ENCODE measurements around the gene PRSS36. TPM values are rescaled to one million over a fixed set of nuclear protein-coding genes. Genes with fewer than 3 reads are reported as not detected.

Gene PRSS36
- total and polyA plus RNA-seq, 2 of the 4 experiments (the other 2 are of a cell fraction): 0.18 to 0.55 TPM

GRCh38 chr16:31113121-31114120 is 36.4 kb downstream of the PRSS36 start:
- Histone ChIP-seq H2BK20ac (ENCODE audit: low read depth, low read length) (no peak overlapping the region), H3K9me1 (ENCODE audit: insufficient read depth, low read length) (peaks cover 11% of the 10 kb centered on the region; the same call in 1 of the 2 replicates), H2BK5ac (ENCODE audit: low read depth, low read length, poor library complexity, severe bottlenecking) (no peak overlapping the region), H4K91ac (ENCODE audit: insufficient read depth, low read depth, low read length) (no peak overlapping the region), H3K4me1 (ENCODE audit: control insufficient read depth, insufficient read depth, low read length) (0 out of 2 replicates have a peak, but pooled peaks cover 3% of the 10 kb centered on the region), H3K4me3 (ENCODE audit: insufficient read depth, low read depth, low read length) (no peak overlapping the region), H4K20me1 (ENCODE audit: insufficient read depth, low read length) (peaks cover 5% of the 10 kb centered on the region; the same call in 1 of the 2 replicates), H3K18ac (ENCODE audit: low read depth, low read length) (no peak overlapping the region), H3K9me3 (ENCODE audit: control insufficient read depth, insufficient read depth, low read length) (no peaks in the 10 kb centered on the region), H2BK15ac (ENCODE audit: low read depth, low read length) (no peak overlapping the region), H3K36me3 (ENCODE audit: control insufficient read depth, insufficient read depth, low read length) (peaks cover 40% of the 10 kb centered on the region), H3K4ac (ENCODE audit: low read depth, low read length) (no peak overlapping the region), H3K79me1 (ENCODE audit: low read depth in 1 of 2, low read length in 2 of 2) (peaks cover 27 to 54% of the 10 kb centered on the region in 2 experiments), H2BK120ac (ENCODE audit: low read depth, low read length) (no peak overlapping the region), H3K56ac (ENCODE audit: extremely low read depth, insufficient read depth, low read length) (no peak overlapping the region), H2AFZ (replicated peaks; ENCODE audit: low read length, poor library complexity) (no peak overlapping the region), H2AK9ac (replicated peaks; ENCODE audit: low read depth, low read length, poor library complexity) (no peak overlapping the region), H2AK5ac (ENCODE audit: low read depth, low read length) (no peak overlapping the region), H4K8ac (ENCODE audit: low read depth in 2 of 2, low read length in 2 of 2) (no peak overlapping the region), H3K23ac (ENCODE audit: low read depth, low read length) (no peak overlapping the region), H3K4me2 (ENCODE audit: low read depth, low read length) (no peak overlapping the region), H3K27me3 (ENCODE audit: control insufficient read depth, insufficient read depth, low read length) (no peaks in the 10 kb centered on the region), H3K9ac (ENCODE audit: low read depth, low read length) (no peak overlapping the region), H3K14ac (replicated peaks; ENCODE audit: low read depth, low read length) (no peak overlapping the region), H3K27ac (ENCODE audit: insufficient read depth, low read length) (no peak overlapping the region), H4K5ac (ENCODE audit: low read depth, low read length) (no peak overlapping the region)
- dilution Hi-C loops (cut with HindIII; ENCODE audit: low sequenced_read_pairs, unreplicated experiment): no loop called here
- intact Hi-C loops (cut with micrococcal nuclease): no loop called here
- BruUV-seq (replicated peaks): no TSS peak
- ChIA-PET POLR2A (ENCODE audit: unreplicated experiment) (interaction anchor here (0.6 kb wide), 2 partner anchors 53 to 785 kb away, joined by 3 to 4 read pairs; no protein-coding TSS in a partner anchor), CTCF (no interaction called here)
- in situ Hi-C loops (cut with MboI; ENCODE audit: low sequenced_read_pairs): no loop called here
- no peak for DNase-seq
- ATAC-seq (ENCODE audit: low read depth): no peak
- 82% methylated on average over 3 of the region's 5 CpGs; no CpG with 5 or more reads in 1 of the 2 experiments for WGBS, 2 experiments (ENCODE audit: extremely low coverage in 2 of 2, insufficient read length in 1 of 2)
- TF ChIP-seq MAFK (IDR thresholded peaks at IDR 0.05; ENCODE audit: low read depth, low read length) (no peak), RCOR1 (IDR thresholded peaks at IDR 0.05; ENCODE audit: insufficient replicate concordance, low read length) (no peak), FOS (IDR thresholded peaks at IDR 0.05; ENCODE audit: low read depth, low read length) (no peak), NFE2L2 (IDR thresholded peaks at IDR 0.05; ENCODE audit: low read depth, low read length) (no peak), MAZ (IDR thresholded peaks at IDR 0.05; ENCODE audit: borderline replicate concordance, low read depth, low read length) (no peak)
